HFFc6 (cell line): Measurements from ENCODE around the gene DISP3. TPM values are rescaled to one million over a fixed set of nuclear protein-coding genes. Genes with fewer than 3 reads are reported as not detected.

Experiments
- DNase-seq: peaks from one replicate; pipeline ENCODE4 v3.0.0-alpha.2; 2018
- H3K27ac Mint-ChIP-seq: 2 replicates; pipeline ENCODE4 v1.8.0; 2020; ENCODE audit warnings: mild to moderate bottlenecking, mixed read lengths
- H3K27me3 Mint-ChIP-seq: 2 replicates; pipeline ENCODE4 v1.8.0; 2021; ENCODE audit warnings: mild to moderate bottlenecking, moderate library complexity, mixed read lengths; ENCODE audit not compliant: insufficient read depth
- H3K36me3 Mint-ChIP-seq: 2 replicates; pipeline ENCODE4 v1.8.0; 2021; ENCODE audit warnings: low read depth, mixed read lengths
- H3K4me1 Mint-ChIP-seq: 2 replicates; pipeline ENCODE4 v1.8.0; 2020; ENCODE audit warnings: low read depth, mixed read lengths
- H3K4me3 Mint-ChIP-seq: 2 replicates; pipeline ENCODE4 v1.8.0; 2020; ENCODE audit warnings: mild to moderate bottlenecking, moderate library complexity, mixed read lengths
- H3K9me3 Mint-ChIP-seq: 2 replicates; pipeline ENCODE4 v1.8.0; 2020; ENCODE audit warnings: mild to moderate bottlenecking, mixed read lengths
- CTCF ChIP-seq: fragments of 200-600 bp; sonication (generic); IDR thresholded peaks from 2 replicates; pipeline ENCODE4 v1.5.0; 2021; ENCODE audit warnings: antibody characterized with exemption, mild to moderate bottlenecking
- total RNA-seq, 6 experiments: library from RNA; stranded (reverse); fragmentation: NEBNext Ultra II Directional; extraction: Animal tissue kit (Norgen Biotek cat#: 25700); gene quantifications; 2 replicates in 1 of 6; 3 replicates in 5 of 6; pipeline ENCODE4 v1.2.3, GENCODE V29; 2021

The DISP3 gene
- total RNA-seq, 6 experiments from 2014 or later = not detected

GRCh38 chr1:11499601-11500331, 20.8 kb downstream of the DISP3 start:
- TF ChIP-seq CTCF = no peak
- peaks cover 33% of the 10 kb centered on the region for H3K9me3 Mint-ChIP-seq
- H3K4me3 Mint-ChIP-seq = no peak overlapping the region
- no peak overlapping the region for H3K27ac Mint-ChIP-seq
- H3K4me1 Mint-ChIP-seq = no peaks in the 10 kb centered on the region
- 0 out of 2 replicates have a peak, but pooled peaks cover 4% of the 10 kb centered on the region for H3K36me3 Mint-ChIP-seq
- no peak for DNase-seq
- H3K27me3 Mint-ChIP-seq = peaks cover 22% of the 10 kb centered on the region

GRCh38 chr1:11500881-11501280, 21.9 kb downstream of the DISP3 start:
- DNase-seq = no peak
- H3K9me3 Mint-ChIP-seq = peaks cover 44% of the 10 kb centered on the region
- H3K27ac Mint-ChIP-seq = no peak overlapping the region
- TF ChIP-seq CTCF = no peak
- peaks cover 22% of the 10 kb centered on the region for H3K27me3 Mint-ChIP-seq
- no peak overlapping the region for H3K4me3 Mint-ChIP-seq
- 0 out of 2 replicates have a peak, but pooled peaks cover 11% of the 10 kb centered on the region for H3K36me3 Mint-ChIP-seq
- no peaks in the 10 kb centered on the region for H3K4me1 Mint-ChIP-seq

- H3K4me1 Mint-ChIP-seq = no peaks in the 10 kb centered on the region
- 0 out of 2 replicates have a peak, but pooled peaks cover 14% of the 10 kb centered on the region for H3K36me3 Mint-ChIP-seq
- TF ChIP-seq CTCF = no peak
- peaks cover 22% of the 10 kb centered on the region for H3K27me3 Mint-ChIP-seq
- H3K9me3 Mint-ChIP-seq = peaks cover 50% of the 10 kb centered on the region
- H3K4me3 Mint-ChIP-seq = no peak overlapping the region
- no peak for DNase-seq
- H3K27ac Mint-ChIP-seq = no peak overlapping the region
Observed at GRCh38 chr1:11501491-11501897, 22.5 kb downstream of the DISP3 start.

GRCh38 chr1:11501906-11502485, 23.0 kb downstream of the DISP3 start:
- Mint-ChIP-seq H3K36me3 (0 out of 2 replicates have a peak, but pooled peaks cover 14% of the 10 kb centered on the region), H3K4me3 (no peak overlapping the region), H3K27ac (no peak overlapping the region), H3K9me3 (peaks cover 55% of the 10 kb centered on the region), H3K27me3 (peaks cover 22% of the 10 kb centered on the region), H3K4me1 (no peaks in the 10 kb centered on the region)
- TF ChIP-seq CTCF = no peak
- no peak for DNase-seq

GRCh38 chr1:11502516-11502915, 23.6 kb downstream of the DISP3 start:
- Mint-ChIP-seq H3K36me3 (0 out of 2 replicates have a peak, but pooled peaks cover 14% of the 10 kb centered on the region), H3K4me3 (no peak overlapping the region), H3K9me3 (peaks cover 56% of the 10 kb centered on the region), H3K27ac (no peak overlapping the region), H3K4me1 (no peaks in the 10 kb centered on the region), H3K27me3 (peaks cover 22% of the 10 kb centered on the region)
- no peak for TF ChIP-seq CTCF
- DNase-seq = no peak
